T-helper 9 cell (primary cell): ENCODE data around the gene KDM4C.

Experiments
- DNase-seq: peaks from one replicate; pipeline ENCODE4 v3.0.0-alpha.2; 2020

The KDM4C gene

GRCh38 chr9:6870650-6871477, 113.1 kb downstream of the KDM4C start:
- DNase-seq: no peak

- no peak for DNase-seq
Measured at GRCh38 chr9:6873857-6874256, 116.1 kb downstream of the KDM4C start.

GRCh38 chr9:6876195-6876894, 118.6 kb downstream of the KDM4C start:
- DNase-seq: no peak

- DNase-seq: no peak
Measured at GRCh38 chr9:6877671-6878161, 119.9 kb downstream of the KDM4C start.

- no peak for DNase-seq
Measured at GRCh38 chr9:6880626-6881025, 122.9 kb downstream of the KDM4C start.

GRCh38 chr9:6884101-6884500, 126.3 kb downstream of the KDM4C start:
- DNase-seq: no peak

GRCh38 chr9:6884990-6885389, 127.2 kb downstream of the KDM4C start:
- no peak for DNase-seq

GRCh38 chr9:6887051-6887450, 129.3 kb downstream of the KDM4C start:
- no peak for DNase-seq

- no peak for DNase-seq
Measured at GRCh38 chr9:6889868-6890267, 132.1 kb downstream of the KDM4C start.

- no peak for DNase-seq
Measured at GRCh38 chr9:6893350-6894131, 135.8 kb downstream of the KDM4C start.

GRCh38 chr9:6894135-6894534, 136.4 kb downstream of the KDM4C start:
- DNase-seq: no peak

- DNase-seq: no peak
Measured at GRCh38 chr9:6895754-6896153, 138.0 kb downstream of the KDM4C start.

GRCh38 chr9:6896562-6896961, 138.8 kb downstream of the KDM4C start:
- no peak for DNase-seq

GRCh38 chr9:6897207-6897822, 139.5 kb downstream of the KDM4C start:
- DNase-seq: no peak

GRCh38 chr9:6897898-6898302, 140.1 kb downstream of the KDM4C start:
- no peak for DNase-seq

GRCh38 chr9:6899274-6899673, 141.5 kb downstream of the KDM4C start:
- DNase-seq: no peak

- DNase-seq: no peak
Measured at GRCh38 chr9:6900440-6900883, 142.7 kb downstream of the KDM4C start.

- no peak for DNase-seq
Measured at GRCh38 chr9:6901180-6901579, 143.4 kb downstream of the KDM4C start.

GRCh38 chr9:6902423-6902822, 144.7 kb downstream of the KDM4C start:
- no peak for DNase-seq

- no peak for DNase-seq
Measured at GRCh38 chr9:6904371-6904770, 146.6 kb downstream of the KDM4C start.

- no peak for DNase-seq
Measured at GRCh38 chr9:6905850-6906375, 148.1 kb downstream of the KDM4C start.

- no peak for DNase-seq
Measured at GRCh38 chr9:6907772-6908381, 150.1 kb downstream of the KDM4C start.
